HK-2 (cell line): ENCODE results near the gene MECP2.
"Not testable (repeated sequence)": the region's sequence is repeated elsewhere in the genome, so short reads cannot be mapped to it uniquely, and the experiment has no call there.

ENCODE experiments used
- DNase-seq: peaks from one replicate; pipeline ENCODE4 v3.0.0-alpha.2; 2018; ENCODE audit not compliant: unreplicated experiment

Gene MECP2

GRCh38 chrX:154097589-154098541 is at the start of gene MECP2:
Gene MECP2, minus strand, starts transcription at chrX:154097717.
- DNase-seq, result peak; percentile 94

- DNase-seq, result not testable (repeated sequence)
Observed at GRCh38 chrX:154144010-154144409, 46.5 kb upstream of the MECP2 start, which contains the start of gene OPN1LW. Gene OPN1LW, plus strand, starts transcription at chrX:154144243. Its CDS starts 41 bp downstream, at chrX:154144284.

- no peak for DNase-seq
Observed at GRCh38 chrX:154142950-154143745, 45.6 kb upstream of the MECP2 start.

- no peak for DNase-seq
Observed at GRCh38 chrX:154142386-154142785, 44.9 kb upstream of the MECP2 start.

- no peak for DNase-seq
Observed at GRCh38 chrX:154140742-154141141, 43.2 kb upstream of the MECP2 start.

- DNase-seq, result no peak
Observed at GRCh38 chrX:154140206-154140605, 42.7 kb upstream of the MECP2 start.

- DNase-seq, result no peak
Observed at GRCh38 chrX:154138857-154139256, 41.3 kb upstream of the MECP2 start.

- peak; percentile 58 for DNase-seq
Observed at GRCh38 chrX:154136627-154137161, 39.2 kb upstream of the MECP2 start.

GRCh38 chrX:154135458-154136229 is 38.1 kb upstream of the MECP2 start:
- no peak for DNase-seq

GRCh38 chrX:154132366-154132765 is 34.8 kb upstream of the MECP2 start:
- no peak for DNase-seq

- no peak for DNase-seq
Observed at GRCh38 chrX:154131955-154132354, 34.4 kb upstream of the MECP2 start.

GRCh38 chrX:154126101-154126500 is 28.6 kb upstream of the MECP2 start:
- DNase-seq, result no peak

GRCh38 chrX:154125391-154126040 is 28.0 kb upstream of the MECP2 start:
- no peak for DNase-seq

GRCh38 chrX:154123241-154124219 is 26.0 kb upstream of the MECP2 start:
- no peak for DNase-seq

- DNase-seq, result no peak
Observed at GRCh38 chrX:154121961-154122360, 24.4 kb upstream of the MECP2 start.

GRCh38 chrX:154121207-154121606 is 23.7 kb upstream of the MECP2 start:
- DNase-seq, result no peak

- DNase-seq, result no peak
Observed at GRCh38 chrX:154120567-154120966, 23.1 kb upstream of the MECP2 start.

- DNase-seq, result no peak
Observed at GRCh38 chrX:154117566-154117965, 20.0 kb upstream of the MECP2 start.

- DNase-seq, result no peak
Observed at GRCh38 chrX:154116426-154117211, 19.1 kb upstream of the MECP2 start.
